HFFc6 (cell line): ENCODE data around the gene MLXIPL. TPM values are rescaled to one million over a fixed set of nuclear protein-coding genes. Genes with fewer than 3 reads are reported as not detected.
A peak's percentile ranks its signal among the peaks of the same experiment; 100 is the strongest.
"Not testable (repeated sequence)": the region's sequence is repeated elsewhere in the genome, so short reads cannot be mapped to it uniquely, and the experiment has no call there.

ENCODE experiments used
- DNase-seq: peaks from one replicate; pipeline ENCODE4 v3.0.0-alpha.2; 2018
- H3K27ac Mint-ChIP-seq: 2 replicates; pipeline ENCODE4 v1.8.0; 2020; ENCODE audit warnings: mild to moderate bottlenecking, mixed read lengths
- H3K27me3 Mint-ChIP-seq: 2 replicates; pipeline ENCODE4 v1.8.0; 2021; ENCODE audit warnings: mild to moderate bottlenecking, moderate library complexity, mixed read lengths; ENCODE audit not compliant: insufficient read depth
- H3K36me3 Mint-ChIP-seq: 2 replicates; pipeline ENCODE4 v1.8.0; 2021; ENCODE audit warnings: low read depth, mixed read lengths
- H3K4me1 Mint-ChIP-seq: 2 replicates; pipeline ENCODE4 v1.8.0; 2020; ENCODE audit warnings: low read depth, mixed read lengths
- H3K4me3 Mint-ChIP-seq: 2 replicates; pipeline ENCODE4 v1.8.0; 2020; ENCODE audit warnings: mild to moderate bottlenecking, moderate library complexity, mixed read lengths
- H3K9me3 Mint-ChIP-seq: 2 replicates; pipeline ENCODE4 v1.8.0; 2020; ENCODE audit warnings: mild to moderate bottlenecking, mixed read lengths
- CTCF ChIP-seq: fragments of 200-600 bp; sonication (generic); IDR thresholded peaks from 2 replicates; pipeline ENCODE4 v1.5.0; 2021; ENCODE audit warnings: antibody characterized with exemption, mild to moderate bottlenecking
- total RNA-seq, 6 experiments: library from RNA; stranded (reverse); fragmentation: NEBNext Ultra II Directional; extraction: Animal tissue kit (Norgen Biotek cat#: 25700); gene quantifications; 2 replicates in 1 of 6; 3 replicates in 5 of 6; pipeline ENCODE4 v1.2.3, GENCODE V29; 2021

MLXIPL gene
- total RNA-seq, 6 experiments from 2014 or later, result not detected

- peaks cover 8% of the 10 kb centered on the region for H3K4me1 Mint-ChIP-seq
- TF ChIP-seq CTCF, result peak; percentile 28; the same call in 1 of the 2 replicates
Observed at GRCh38 chr7:73569042-73569608, 55.2 kb downstream of the MLXIPL start.

GRCh38 chr7:73567846-73568685 is 56.3 kb downstream of the MLXIPL start:
- Mint-ChIP-seq H3K4me1 (peaks cover 8% of the 10 kb centered on the region), H3K27ac (no peak overlapping the region), H3K9me3 (no peaks in the 10 kb centered on the region), H3K36me3 (peaks cover 24% of the 10 kb centered on the region), H3K4me3 (no peak overlapping the region), H3K27me3 (no peaks in the 10 kb centered on the region)
- no peak for DNase-seq
- no peak for TF ChIP-seq CTCF

More at GRCh38 chr7:73569042-73569608, 55.2 kb downstream of the MLXIPL start:
- H3K27me3 Mint-ChIP-seq, result no peaks in the 10 kb centered on the region
- H3K9me3 Mint-ChIP-seq, result no peaks in the 10 kb centered on the region
- no peak overlapping the region for H3K27ac Mint-ChIP-seq
- H3K4me3 Mint-ChIP-seq, result no peak overlapping the region
- H3K36me3 Mint-ChIP-seq, result peaks cover 29% of the 10 kb centered on the region
- DNase-seq, result no peak

GRCh38 chr7:73567140-73567539 is 57.2 kb downstream of the MLXIPL start:
- Mint-ChIP-seq H3K9me3 (no peaks in the 10 kb centered on the region), H3K27me3 (no peaks in the 10 kb centered on the region), H3K36me3 (peaks cover 17% of the 10 kb centered on the region), H3K4me3 (no peak overlapping the region), H3K27ac (no peak overlapping the region), H3K4me1 (peaks cover 8% of the 10 kb centered on the region)
- no peak for DNase-seq
- TF ChIP-seq CTCF, result no peak

GRCh38 chr7:73566431-73566830 is 57.9 kb downstream of the MLXIPL start:
- H3K27me3 Mint-ChIP-seq, result not testable (repeated sequence)

GRCh38 chr7:73565675-73566340 is 58.5 kb downstream of the MLXIPL start:
- Mint-ChIP-seq H3K36me3 (peaks cover 14% of the 10 kb centered on the region), H3K4me1 (peaks cover 9% of the 10 kb centered on the region), H3K4me3 (no peak overlapping the region), H3K27ac (no peak overlapping the region), H3K9me3 (no peaks in the 10 kb centered on the region), H3K27me3 (peaks cover 3% of the 10 kb centered on the region)
- DNase-seq, result no peak
- TF ChIP-seq CTCF, result no peak

More at GRCh38 chr7:73566431-73566830, 57.9 kb downstream of the MLXIPL start:
- H3K4me1 Mint-ChIP-seq, H3K27ac Mint-ChIP-seq, H3K9me3 Mint-ChIP-seq, DNase-seq, H3K4me3 Mint-ChIP-seq: not testable (repeated sequence)
- H3K36me3 Mint-ChIP-seq, result peaks cover 14% of the 10 kb centered on the region
